Stimulated activated effector memory CD8-positive, alpha-beta T cell treated with anti-CD3 and anti-CD28 coated beads, Interleukin-12 subunit alpha, Interleukin-12 subunit beta, amount 100 ng/mL, for 72 hours (primary cell): ENCODE data around the gene LGR6.

Experiments used
- ATAC-seq: fragments of 150-1000 bp; cut with Tn5 transposase; 2 replicates; pipeline ENCODE4 v1.10.0; 2021
- DNase-seq, 2 donors: peaks; one replicate each; pipeline ENCODE4 v3.0.0; 2021 to 2022; ENCODE audit warnings: low spot score in 2 of 2
- H3K27ac Mint-ChIP-seq: one replicate; pipeline ENCODE4 v1.8.0; 2022; ENCODE audit warnings: mild to moderate bottlenecking, mixed read lengths
- H3K36me3 Mint-ChIP-seq: one replicate; pipeline ENCODE4 v1.8.0; 2022; ENCODE audit warnings: mild to moderate bottlenecking, mixed read lengths
- H3K4me1 Mint-ChIP-seq: one replicate; pipeline ENCODE4 v1.8.0; 2022; ENCODE audit warnings: mixed read lengths
- H3K4me3 Mint-ChIP-seq: one replicate; pipeline ENCODE4 v1.8.0; 2022; ENCODE audit warnings: mild to moderate bottlenecking, mixed read lengths
- H3K9me3 Mint-ChIP-seq: one replicate; pipeline ENCODE4 v1.8.0; 2022; ENCODE audit warnings: mixed read lengths

Gene LGR6

DNA sequence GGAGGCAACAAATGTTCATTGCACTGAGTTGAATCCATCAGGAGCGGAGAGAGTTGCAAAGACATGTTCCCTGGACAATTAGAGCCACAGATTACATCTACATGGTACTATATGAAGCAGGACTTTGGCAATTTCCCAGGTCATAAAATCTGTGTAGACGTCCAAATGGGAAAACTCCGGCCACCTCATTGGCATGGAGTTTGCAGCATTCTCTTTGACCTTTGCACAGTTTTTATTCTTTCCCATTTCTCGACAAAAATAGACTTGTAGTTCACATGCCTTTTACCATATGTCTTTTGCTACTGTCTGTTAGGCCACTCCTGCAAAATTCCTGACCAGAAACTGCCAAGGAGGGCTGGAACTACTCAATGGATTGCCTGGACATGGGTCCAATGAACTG is 100.0 kb downstream of the LGR6 start:
- Mint-ChIP-seq H3K4me3 (no peak overlapping the region), H3K27ac (no peak overlapping the region), H3K4me1 (peaks cover 13% of the 10 kb centered on the region), H3K9me3 (no peaks in the 10 kb centered on the region), H3K36me3 (no peaks in the 10 kb centered on the region)
- no peak for DNase-seq
- no peak for ATAC-seq

DNA sequence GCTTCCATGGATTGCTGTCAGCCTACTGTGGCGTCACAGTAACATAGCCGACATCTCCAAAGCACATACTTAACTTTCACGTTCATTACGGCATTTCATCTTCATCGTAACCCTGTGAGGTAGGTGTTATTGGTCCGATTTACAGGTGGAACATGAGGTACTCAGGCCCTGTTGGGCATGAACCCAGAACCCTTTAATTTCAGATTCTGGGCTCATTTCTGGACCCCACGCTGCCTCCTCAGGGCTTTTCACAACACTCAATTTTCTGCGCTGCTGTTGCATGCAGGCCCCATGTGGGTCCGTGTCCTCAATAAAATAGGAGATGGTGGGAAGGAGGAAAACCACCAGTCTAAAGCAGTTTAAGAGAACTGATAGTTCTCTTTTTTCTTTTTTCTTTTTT is 108.6 kb downstream of the LGR6 start:
- Mint-ChIP-seq H3K4me1 (no peaks in the 10 kb centered on the region), H3K4me3 (no peak overlapping the region), H3K27ac (no peak overlapping the region), H3K36me3 (peaks cover 5% of the 10 kb centered on the region), H3K9me3 (no peaks in the 10 kb centered on the region)
- DNase-seq (no peak), ATAC-seq (no peak)

DNA sequence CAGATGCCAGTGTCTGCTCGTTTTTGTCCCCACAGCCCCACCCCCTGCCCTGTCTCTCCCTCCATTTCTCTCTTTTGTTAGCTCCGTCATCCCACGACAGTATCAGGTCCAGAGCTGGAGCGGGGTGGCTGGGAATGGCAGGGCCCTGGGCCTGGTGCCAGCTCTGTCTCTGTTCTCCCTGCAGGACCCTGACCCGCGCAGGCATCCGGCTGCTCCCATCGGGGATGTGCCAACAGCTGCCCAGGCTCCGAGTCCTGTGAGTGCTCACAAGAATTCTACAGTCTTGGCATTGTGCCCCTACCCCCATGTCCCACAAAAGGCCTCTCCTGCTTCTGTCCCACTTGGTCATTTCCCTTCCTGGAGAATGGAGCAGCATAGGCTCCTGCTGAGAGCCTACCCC is 110.8 kb downstream of the LGR6 start:
- H3K36me3 Mint-ChIP-seq: peaks cover 5% of the 10 kb centered on the region
- DNase-seq: no peak
- H3K9me3 Mint-ChIP-seq: no peaks in the 10 kb centered on the region
- peak overlapping the region; percentile 75 for H3K27ac Mint-ChIP-seq
- H3K4me1 Mint-ChIP-seq: no peaks in the 10 kb centered on the region
- no peak for ATAC-seq
- H3K4me3 Mint-ChIP-seq: no peak overlapping the region

DNA sequence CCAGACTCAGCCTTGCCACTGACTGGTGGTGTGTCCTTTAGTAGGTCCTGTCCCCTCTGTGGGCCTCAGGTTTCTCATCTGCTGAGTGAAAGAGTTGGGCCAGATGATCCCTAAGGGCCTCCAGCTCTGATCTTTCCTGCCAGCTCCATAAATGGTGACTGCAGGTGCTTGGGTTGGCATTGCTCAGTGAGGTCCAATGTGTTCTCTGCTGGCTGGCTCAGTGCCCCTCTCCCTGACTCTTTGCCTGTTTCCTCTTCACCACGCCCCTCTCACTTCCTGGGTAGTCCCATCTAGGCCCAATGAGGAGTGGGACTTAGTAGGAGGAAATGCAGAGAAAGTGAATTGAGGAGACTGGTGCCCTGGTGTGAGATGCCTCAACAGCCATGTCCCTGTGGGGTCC is 111.6 kb downstream of the LGR6 start:
- H3K9me3 Mint-ChIP-seq: no peaks in the 10 kb centered on the region
- no peaks in the 10 kb centered on the region for H3K4me1 Mint-ChIP-seq
- DNase-seq (no peak), ATAC-seq (no peak)
- no peak overlapping the region for H3K4me3 Mint-ChIP-seq
- no peak overlapping the region for H3K27ac Mint-ChIP-seq
- peaks cover 5% of the 10 kb centered on the region for H3K36me3 Mint-ChIP-seq

DNA sequence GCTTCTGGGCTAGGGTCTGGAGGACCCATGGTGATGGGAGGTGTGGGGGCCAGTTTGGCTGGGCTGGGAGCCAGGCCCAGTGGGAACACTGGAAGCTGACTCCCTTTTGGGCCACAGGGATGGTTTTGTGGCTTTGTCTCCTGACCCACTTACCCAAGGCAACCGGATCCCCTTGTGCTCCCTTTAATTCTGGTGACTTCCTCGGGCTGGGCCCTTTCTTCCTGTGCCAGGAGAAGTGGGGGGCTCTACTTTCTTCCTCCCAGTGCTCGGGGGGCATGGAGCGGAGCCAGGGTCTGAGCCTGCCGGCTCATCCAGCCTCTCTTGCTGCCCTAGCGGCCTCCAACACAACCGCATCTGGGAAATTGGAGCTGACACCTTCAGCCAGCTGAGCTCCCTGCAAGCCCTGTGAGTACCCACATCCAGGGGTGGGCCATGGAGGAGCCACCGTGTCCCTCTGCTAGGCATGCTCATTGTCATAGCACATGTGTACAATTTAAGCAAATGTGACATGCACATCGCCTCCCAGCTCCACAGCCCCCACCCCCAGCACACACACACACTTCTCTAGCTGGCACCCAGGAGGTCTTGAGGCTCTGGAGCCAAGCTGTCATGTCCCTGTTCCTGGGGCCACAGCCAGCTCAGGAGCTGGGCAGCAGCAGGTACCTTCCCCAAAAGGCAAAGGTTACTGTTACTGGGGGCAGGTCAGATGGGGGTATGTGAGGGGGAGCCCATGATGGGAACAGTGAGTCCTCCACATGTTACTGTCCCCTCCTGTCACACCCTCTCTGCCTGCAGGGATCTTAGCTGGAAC is 113.1 kb downstream of the LGR6 start:
- ATAC-seq (no peak), DNase-seq (no peak)
- H3K4me3 Mint-ChIP-seq: no peak overlapping the region
- peaks cover 5% of the 10 kb centered on the region for H3K36me3 Mint-ChIP-seq
- H3K27ac Mint-ChIP-seq: peak overlapping the region; percentile 20
- H3K4me1 Mint-ChIP-seq: no peaks in the 10 kb centered on the region
- no peaks in the 10 kb centered on the region for H3K9me3 Mint-ChIP-seq

DNA sequence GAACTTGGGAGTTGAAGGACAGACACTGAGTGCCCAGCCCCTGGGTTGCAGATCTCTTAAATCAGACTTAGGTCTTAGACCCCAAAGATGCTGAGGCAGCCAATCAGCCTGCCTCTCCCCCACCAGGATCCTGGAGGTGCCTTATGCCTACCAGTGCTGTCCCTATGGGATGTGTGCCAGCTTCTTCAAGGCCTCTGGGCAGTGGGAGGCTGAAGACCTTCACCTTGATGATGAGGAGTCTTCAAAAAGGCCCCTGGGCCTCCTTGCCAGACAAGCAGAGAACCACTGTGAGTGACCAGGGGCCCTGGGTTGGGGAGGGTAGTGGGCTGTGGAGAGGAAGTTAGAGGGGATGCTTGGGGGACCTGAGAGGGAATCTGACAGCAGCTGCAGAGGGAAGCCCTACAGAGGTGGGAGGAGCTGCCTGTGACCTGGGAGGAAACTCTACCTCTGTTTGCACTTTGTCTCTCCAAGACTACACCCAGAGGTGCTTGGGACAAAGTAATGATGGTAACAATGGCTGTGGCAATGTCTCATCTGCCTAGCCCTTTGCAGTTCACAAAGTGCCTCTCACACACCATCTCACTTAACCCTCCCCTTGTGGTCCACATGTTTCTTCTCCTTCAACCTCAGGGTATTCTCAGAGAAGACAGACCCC is 116.6 kb downstream of the LGR6 start:
- Mint-ChIP-seq H3K9me3 (no peaks in the 10 kb centered on the region), H3K27ac (peak overlapping the region; percentile 68), H3K4me1 (no peaks in the 10 kb centered on the region), H3K36me3 (no peaks in the 10 kb centered on the region), H3K4me3 (no peak overlapping the region)
- DNase-seq (no peak), ATAC-seq (no peak)

DNA sequence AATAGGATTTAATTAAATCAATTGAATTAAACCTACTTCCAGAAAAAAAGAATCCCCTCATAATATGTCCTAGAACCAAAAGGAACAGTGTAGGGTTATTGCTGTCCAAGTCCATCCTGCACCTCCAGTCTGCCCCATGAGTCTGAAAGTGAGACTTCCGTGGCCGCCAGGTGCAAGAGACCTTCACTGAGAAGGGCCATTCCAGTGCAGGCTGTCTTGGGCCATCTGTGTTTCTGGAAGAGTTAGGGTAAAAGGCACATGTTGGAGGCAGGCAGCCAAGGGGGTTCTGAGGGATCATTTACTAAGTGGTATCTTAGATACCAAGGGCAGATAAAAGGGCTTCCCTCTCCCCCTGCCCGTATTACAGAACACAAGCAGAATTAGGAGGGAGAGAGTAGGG is 117.1 kb downstream of the LGR6 start:
- Mint-ChIP-seq H3K27ac (peak overlapping the region; percentile 68), H3K36me3 (no peaks in the 10 kb centered on the region), H3K4me3 (no peak overlapping the region), H3K9me3 (no peaks in the 10 kb centered on the region), H3K4me1 (no peaks in the 10 kb centered on the region)
- no peak for DNase-seq
- ATAC-seq: no peak

DNA sequence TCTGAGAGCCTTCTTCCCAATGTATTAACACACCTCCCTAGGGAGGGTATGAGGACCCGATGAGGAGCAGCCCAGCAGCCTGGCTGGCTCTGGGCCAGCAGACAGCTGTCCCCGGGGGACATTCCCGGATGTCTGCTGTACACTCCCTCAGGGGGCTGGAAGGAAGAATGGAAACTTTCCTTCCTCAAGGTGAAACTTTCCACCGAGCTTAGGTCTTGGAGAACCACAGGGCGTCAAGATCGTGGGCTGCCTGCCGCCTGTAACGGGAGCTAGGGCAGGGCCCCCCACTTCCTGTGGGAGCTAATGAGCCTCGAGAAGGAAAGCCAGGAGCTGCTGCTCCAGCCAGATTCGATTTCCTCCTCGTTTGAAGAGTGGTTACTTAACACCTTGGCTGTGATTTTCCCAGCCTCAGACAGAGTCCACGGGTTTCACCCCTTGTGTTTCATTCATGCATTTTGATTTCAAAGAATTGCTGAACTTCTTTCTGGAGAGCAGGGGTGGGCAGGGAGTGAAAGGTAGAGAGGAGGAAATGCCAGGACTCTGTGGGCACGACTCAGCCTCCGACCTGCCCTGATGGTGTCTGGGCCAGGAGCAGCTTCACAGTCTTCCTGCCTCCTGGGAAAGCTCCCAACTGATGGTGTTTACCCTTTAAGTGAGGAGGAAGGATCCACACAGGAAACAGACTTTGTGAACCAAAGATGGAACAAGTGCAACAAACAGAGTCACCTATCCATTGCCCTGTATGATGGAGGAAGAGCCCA is 118.5 kb downstream of the LGR6 start:
- DNase-seq (no peak), ATAC-seq (no peak)
- no peaks in the 10 kb centered on the region for H3K9me3 Mint-ChIP-seq
- H3K27ac Mint-ChIP-seq: no peak overlapping the region
- no peak overlapping the region for H3K4me3 Mint-ChIP-seq
- H3K36me3 Mint-ChIP-seq: no peaks in the 10 kb centered on the region
- H3K4me1 Mint-ChIP-seq: no peaks in the 10 kb centered on the region

DNA sequence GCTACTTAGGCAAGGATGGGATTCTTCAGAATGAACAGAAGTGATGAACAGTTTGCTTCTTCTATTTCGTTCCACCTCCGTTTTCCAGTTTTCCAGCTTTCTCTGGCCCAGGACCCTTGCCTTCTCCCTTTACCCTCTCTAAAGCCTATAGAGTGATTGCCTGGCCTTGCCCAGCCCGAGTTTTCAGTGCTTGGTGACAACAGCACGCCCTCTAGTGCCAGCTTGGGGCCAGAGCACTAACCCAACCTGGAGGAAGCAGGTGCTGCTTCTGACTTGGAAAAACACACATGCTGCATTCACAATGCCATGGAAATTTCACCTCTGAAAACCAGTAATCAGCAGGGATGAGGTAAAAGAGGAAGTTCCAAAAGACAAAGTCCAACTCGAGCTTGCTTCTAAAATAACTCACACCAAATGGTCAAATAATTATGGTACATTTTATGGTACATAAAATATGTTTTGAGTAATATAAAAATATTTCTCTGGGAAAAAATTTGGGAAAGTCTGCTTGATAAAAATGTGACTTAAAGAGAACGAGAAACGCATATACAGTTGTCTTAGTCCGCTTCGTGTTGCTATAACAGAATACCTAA is 122.1 kb downstream of the LGR6 start:
- peak; percentile 77 for ATAC-seq
- Mint-ChIP-seq H3K9me3 (no peaks in the 10 kb centered on the region), H3K27ac (peak overlapping the region; percentile 26), H3K4me3 (no peak overlapping the region), H3K36me3 (no peaks in the 10 kb centered on the region), H3K4me1 (no peaks in the 10 kb centered on the region)
- peak; percentile 63 to 83 for DNase-seq

DNA sequence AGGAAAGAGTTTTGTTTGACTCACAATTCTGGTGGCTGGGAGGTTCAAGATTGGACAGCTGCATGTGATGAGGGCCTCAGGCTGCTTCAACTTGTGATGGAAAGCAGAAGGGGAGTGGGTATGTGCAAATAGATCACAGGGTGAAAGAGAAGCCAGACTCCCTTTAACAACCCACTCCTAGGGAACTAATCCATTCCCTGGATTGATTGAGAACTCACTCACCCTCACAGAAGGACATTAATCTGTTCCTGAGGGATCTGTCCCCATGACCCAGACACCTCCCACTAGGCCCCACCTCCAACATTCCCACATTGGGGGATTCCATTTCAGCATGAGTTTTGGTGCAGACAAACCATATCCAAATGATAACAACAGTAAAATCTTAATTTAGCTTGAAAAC is 122.6 kb downstream of the LGR6 start:
- H3K4me1 Mint-ChIP-seq: no peaks in the 10 kb centered on the region
- H3K27ac Mint-ChIP-seq: no peak overlapping the region
- ATAC-seq (no peak), DNase-seq (no peak)
- no peaks in the 10 kb centered on the region for H3K36me3 Mint-ChIP-seq
- no peaks in the 10 kb centered on the region for H3K9me3 Mint-ChIP-seq
- H3K4me3 Mint-ChIP-seq: no peak overlapping the region

DNA sequence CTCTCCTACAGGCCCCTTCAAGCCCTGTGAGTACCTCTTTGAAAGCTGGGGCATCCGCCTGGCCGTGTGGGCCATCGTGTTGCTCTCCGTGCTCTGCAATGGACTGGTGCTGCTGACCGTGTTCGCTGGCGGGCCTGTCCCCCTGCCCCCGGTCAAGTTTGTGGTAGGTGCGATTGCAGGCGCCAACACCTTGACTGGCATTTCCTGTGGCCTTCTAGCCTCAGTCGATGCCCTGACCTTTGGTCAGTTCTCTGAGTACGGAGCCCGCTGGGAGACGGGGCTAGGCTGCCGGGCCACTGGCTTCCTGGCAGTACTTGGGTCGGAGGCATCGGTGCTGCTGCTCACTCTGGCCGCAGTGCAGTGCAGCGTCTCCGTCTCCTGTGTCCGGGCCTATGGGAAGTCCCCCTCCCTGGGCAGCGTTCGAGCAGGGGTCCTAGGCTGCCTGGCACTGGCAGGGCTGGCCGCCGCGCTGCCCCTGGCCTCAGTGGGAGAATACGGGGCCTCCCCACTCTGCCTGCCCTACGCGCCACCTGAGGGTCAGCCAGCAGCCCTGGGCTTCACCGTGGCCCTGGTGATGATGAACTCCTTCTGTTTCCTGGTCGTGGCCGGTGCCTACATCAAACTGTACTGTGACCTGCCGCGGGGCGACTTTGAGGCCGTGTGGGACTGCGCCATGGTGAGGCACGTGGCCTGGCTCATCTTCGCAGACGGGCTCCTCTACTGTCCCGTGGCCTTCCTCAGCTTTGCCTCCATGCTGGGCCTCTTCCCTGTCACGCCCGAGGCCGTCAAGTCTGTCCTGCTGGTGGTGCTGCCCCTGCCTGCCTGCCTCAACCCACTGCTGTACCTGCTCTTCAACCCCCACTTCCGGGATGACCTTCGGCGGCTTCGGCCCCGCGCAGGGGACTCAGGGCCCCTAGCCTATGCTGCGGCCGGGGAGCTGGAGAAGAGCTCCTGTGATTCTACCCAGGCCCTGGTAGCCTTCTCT is 124.6 kb downstream of the LGR6 start:
- no peak for ATAC-seq
- DNase-seq: no peak
- Mint-ChIP-seq H3K27ac (peak overlapping the region; percentile 40), H3K4me1 (no peaks in the 10 kb centered on the region), H3K4me3 (no peak overlapping the region), H3K36me3 (no peaks in the 10 kb centered on the region), H3K9me3 (no peaks in the 10 kb centered on the region)

DNA sequence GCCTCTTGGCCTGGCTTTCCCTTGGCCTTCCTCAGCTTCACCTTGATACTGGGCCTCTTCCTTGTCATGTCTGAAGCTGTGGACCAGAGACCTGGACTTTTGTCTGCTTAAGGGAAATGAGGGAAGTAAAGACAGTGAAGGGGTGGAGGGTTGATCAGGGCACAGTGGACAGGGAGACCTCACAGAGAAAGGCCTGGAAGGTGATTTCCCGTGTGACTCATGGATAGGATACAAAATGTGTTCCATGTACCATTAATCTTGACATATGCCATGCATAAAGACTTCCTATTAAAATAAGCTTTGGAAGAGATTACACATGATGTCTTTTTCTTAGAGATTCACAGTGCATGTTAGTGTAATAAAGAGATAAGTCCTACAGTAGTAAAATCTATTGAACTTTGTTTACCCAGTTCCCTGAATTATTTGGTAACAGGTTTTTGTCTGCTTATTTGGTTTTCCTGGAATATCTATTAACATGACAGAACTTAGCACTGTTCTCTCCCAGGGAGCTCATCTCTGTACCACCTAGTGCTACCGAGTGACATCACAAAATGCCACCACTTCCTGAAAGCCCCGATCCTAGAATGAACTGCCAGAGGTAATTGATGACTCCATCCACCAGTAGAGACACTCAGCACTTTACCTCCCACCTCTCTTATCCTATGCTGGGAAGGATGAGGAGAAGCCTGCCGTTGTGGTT is 125.9 kb downstream of the LGR6 start:
- DNase-seq (no peak), ATAC-seq (peak; percentile 71)
- H3K27ac Mint-ChIP-seq: peak overlapping the region; percentile 50
- peak overlapping the region; percentile 7 for H3K4me3 Mint-ChIP-seq
- H3K9me3 Mint-ChIP-seq: no peaks in the 10 kb centered on the region
- H3K4me1 Mint-ChIP-seq: no peaks in the 10 kb centered on the region
- no peaks in the 10 kb centered on the region for H3K36me3 Mint-ChIP-seq

DNA sequence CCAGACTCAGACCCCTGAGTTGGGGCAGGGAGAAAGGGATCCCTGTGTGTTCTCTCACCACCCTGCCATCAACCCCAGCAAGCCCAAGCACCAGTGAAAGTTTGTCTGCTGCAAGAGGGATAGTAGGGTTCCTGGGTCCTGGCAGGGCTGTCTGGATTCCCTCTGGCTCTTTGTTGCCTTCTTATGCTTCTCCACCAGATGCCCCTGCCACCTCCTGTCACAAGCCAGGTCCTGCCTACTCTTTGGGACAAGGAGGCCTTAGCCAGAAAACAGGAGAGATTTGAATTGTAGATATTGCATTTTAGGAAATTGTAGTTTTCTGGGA is 126.4 kb downstream of the LGR6 start:
- no peaks in the 10 kb centered on the region for H3K4me1 Mint-ChIP-seq
- H3K9me3 Mint-ChIP-seq: no peaks in the 10 kb centered on the region
- ATAC-seq (no peak), DNase-seq (no peak)
- peak overlapping the region; percentile 7 for H3K4me3 Mint-ChIP-seq
- H3K27ac Mint-ChIP-seq: peak overlapping the region; percentile 50
- no peaks in the 10 kb centered on the region for H3K36me3 Mint-ChIP-seq

DNA sequence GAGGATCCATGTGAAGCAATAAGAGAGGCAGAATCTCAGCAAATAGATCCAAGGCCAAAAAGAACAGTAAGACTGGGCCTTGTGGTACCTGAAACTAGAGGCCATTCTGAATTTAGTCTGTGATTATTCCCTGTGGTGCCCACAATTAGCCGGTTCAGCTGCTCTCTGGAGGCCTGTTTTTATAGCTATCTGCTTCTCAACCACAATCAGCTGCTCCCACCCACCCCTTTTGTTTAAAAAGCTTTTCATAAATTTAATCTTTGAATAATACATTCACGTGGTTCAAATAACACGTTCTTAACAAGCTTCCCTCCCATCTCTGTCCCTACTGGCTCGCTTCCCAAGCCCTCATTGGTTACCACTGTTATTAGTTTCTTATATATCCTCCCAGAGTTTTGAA is 130.1 kb downstream of the LGR6 start:
- Mint-ChIP-seq H3K9me3 (no peaks in the 10 kb centered on the region), H3K4me1 (no peaks in the 10 kb centered on the region), H3K27ac (no peak overlapping the region), H3K36me3 (no peaks in the 10 kb centered on the region), H3K4me3 (no peak overlapping the region)
- no peak for DNase-seq
- ATAC-seq: no peak
